Neuronal stem cell (in vitro differentiated cells): ENCODE data around the gene FOXS1.

ENCODE experiments used
- DNase-seq: peaks from one replicate; pipeline ENCODE4 v3.0.0-alpha.2; 2013; ENCODE audit warnings: low spot score
- H2AFZ ChIP-seq: one replicate; pipeline ENCODE4 v1.6.1; 2013; ENCODE audit warnings: mild to moderate bottlenecking, low read length, inconsistent platforms
- H2AK5ac ChIP-seq: 2 replicates; pipeline ENCODE4 v1.6.1; 2013; ENCODE audit warnings: low read depth, mild to moderate bottlenecking, inconsistent platforms, low read length, moderate library complexity, mixed read lengths
- H2BK120ac ChIP-seq: 2 replicates; pipeline ENCODE4 v1.6.1; 2013; ENCODE audit warnings: low read depth, mild to moderate bottlenecking, inconsistent platforms, low read length, moderate library complexity, mixed read lengths
- H2BK12ac ChIP-seq: one replicate; pipeline ENCODE4 v1.6.1; 2013; ENCODE audit warnings: low read length, inconsistent platforms
- H2BK15ac ChIP-seq: 2 replicates; pipeline ENCODE4 v1.6.1; 2013; ENCODE audit warnings: mild to moderate bottlenecking, low read length, inconsistent platforms, mixed read lengths
- H2BK5ac ChIP-seq: one replicate; pipeline ENCODE4 v1.6.1; 2013; ENCODE audit warnings: inconsistent platforms, mild to moderate bottlenecking, low read length, moderate library complexity
- H3K14ac ChIP-seq: one replicate; pipeline ENCODE4 v1.6.1; 2013; ENCODE audit warnings: low read length, inconsistent platforms
- H3K18ac ChIP-seq: 2 replicates; pipeline ENCODE4 v1.6.1; 2013; ENCODE audit warnings: low read length, inconsistent platforms
- H3K23ac ChIP-seq: 2 replicates; pipeline ENCODE4 v1.6.1; 2013; ENCODE audit warnings: low read depth, mild to moderate bottlenecking, mixed read lengths, low read length, inconsistent platforms; ENCODE audit not compliant: poor library complexity
- H3K27ac ChIP-seq: replicated peaks from 3 replicates; pipeline ENCODE4 v1.5.1; 2013; ENCODE audit warnings: low read length, inconsistent platforms
- H3K27me3 ChIP-seq, 3 experiments: 2 replicates each; pipeline ENCODE4 v1.6.1; 2013; ENCODE audit warnings: low read length in 3 of 3, mild to moderate bottlenecking in 2 of 3, inconsistent platforms in 1 of 3, low read depth in 1 of 3, mixed read lengths in 1 of 3, moderate library complexity in 1 of 3; ENCODE audit not compliant: control insufficient read depth in 3 of 3, insufficient read depth in 3 of 3
- H3K36me3 ChIP-seq, 2 donors: replicated peaks in 1 of 2; 2 replicates each; pipeline ENCODE4 v1.6.1; 2013; ENCODE audit warnings: low read length in 2 of 2; ENCODE audit not compliant: control insufficient read depth in 2 of 2, insufficient read depth in 2 of 2
- H3K4ac ChIP-seq: 2 replicates; pipeline ENCODE4 v1.6.1; 2013; ENCODE audit warnings: inconsistent platforms, mild to moderate bottlenecking, low read length, moderate library complexity
- H3K4me1 ChIP-seq, 2 donors: 1 replicate in 1 of 2; 2 replicates in 1 of 2; pipeline ENCODE4 v1.6.1; 2013; ENCODE audit warnings: low read length in 2 of 2, low read depth in 1 of 2; ENCODE audit not compliant: control insufficient read depth in 2 of 2, insufficient read depth in 1 of 2
- H3K4me2 ChIP-seq: one replicate; pipeline ENCODE4 v1.6.1; 2013; ENCODE audit warnings: mild to moderate bottlenecking, low read length, inconsistent platforms; ENCODE audit not compliant: insufficient read depth, poor library complexity, severe bottlenecking
- H3K4me3 ChIP-seq, 2 donors: 2 replicates each; pipeline ENCODE4 v1.5.1; 2013; ENCODE audit warnings: low read length in 2 of 2, mild to moderate bottlenecking in 2 of 2, inconsistent platforms in 1 of 2, moderate library complexity in 1 of 2
- H3K79me1 ChIP-seq: one replicate; pipeline ENCODE4 v1.6.1; 2013; ENCODE audit warnings: low read depth, mild to moderate bottlenecking, inconsistent platforms, low read length, moderate library complexity
- H3K9ac ChIP-seq: one replicate; pipeline ENCODE4 v1.6.1; 2013; ENCODE audit warnings: mild to moderate bottlenecking, low read depth, low read length, inconsistent platforms; ENCODE audit not compliant: poor library complexity
- H3K9me3 ChIP-seq, 2 donors: replicated peaks in 1 of 2; 2 replicates each; pipeline versions ENCODE3 to v1.6.1; 2013; ENCODE audit warnings: low read length in 2 of 2, mild to moderate bottlenecking in 2 of 2, inconsistent platforms in 1 of 2, low read depth in 1 of 2, mixed read lengths in 1 of 2, moderate library complexity in 1 of 2; ENCODE audit not compliant: control insufficient read depth in 2 of 2, insufficient read depth in 1 of 2
- H4K8ac ChIP-seq: one replicate; pipeline ENCODE4 v1.6.1; 2013; ENCODE audit warnings: low read depth, mild to moderate bottlenecking, inconsistent platforms, low read length, moderate library complexity
- H4K91ac ChIP-seq: one replicate; pipeline ENCODE4 v1.6.1; 2013; ENCODE audit warnings: low read length, low read depth, mild to moderate bottlenecking, inconsistent platforms; ENCODE audit not compliant: poor library complexity
- WGBS, 2 donors: extraction: QIAGEN DNeasy Blood & Tissue Kit; methylation state at CpG; one replicate each; pipeline ENCODE4 v1.1.7; 2013; ENCODE audit warnings: missing lambda C conversion rate in 2 of 2, mixed read lengths in 1 of 2; ENCODE audit not compliant: insufficient read length in 2 of 2, insufficient replicate concordance in 1 of 2; ENCODE audit errors: extremely low coverage in 2 of 2; 5-methylcytosine and 5-hydroxymethylcytosine counted together

Gene FOXS1

DNA sequence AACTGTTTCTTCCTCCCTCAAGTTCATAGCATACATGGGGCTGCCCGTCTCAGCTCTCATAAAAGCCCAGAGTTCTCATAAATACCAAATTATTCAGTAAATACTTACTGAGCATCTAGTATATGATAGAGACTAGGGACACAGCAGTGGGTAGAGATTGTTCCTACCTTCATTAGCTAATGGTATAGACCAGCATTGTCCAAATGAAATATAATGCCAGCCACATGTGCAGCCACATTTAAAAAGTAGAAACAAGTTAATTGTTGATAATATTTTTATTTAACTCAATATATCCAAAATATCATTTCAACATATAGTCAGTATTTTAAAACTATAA, 26.2 kb upstream of the FOXS1 start:
- Histone ChIP-seq H4K91ac (no peak overlapping the region), H3K4me3 (peak overlapping the region in 1 of 2 donors; percentile 68), H3K18ac (no peak overlapping the region), H3K14ac (no peak overlapping the region), H2BK120ac (no peak overlapping the region), H3K4me1 (peaks cover 5 to 12% of the 10 kb centered on the region in 2 donors), H3K4me2 (no peak overlapping the region), H3K27me3 (peaks cover 0 to 30% (median 5%) of the 10 kb centered on the region in 3 experiments), H3K9ac (no peak overlapping the region), H4K8ac (no peak overlapping the region), H3K79me1 (no peaks in the 10 kb centered on the region), H3K27ac (no peak overlapping the region), H2BK5ac (no peak overlapping the region), H2AK5ac (no peak overlapping the region), H3K4ac (no peak overlapping the region), H2AFZ (no peak overlapping the region), H3K23ac (no peak overlapping the region), H3K36me3 (peaks cover 0 to 23% of the 10 kb centered on the region in 2 donors), H2BK12ac (no peak overlapping the region), H3K9me3 (peaks cover 0 to 1% of the 10 kb centered on the region in 2 donors), H2BK15ac (no peak overlapping the region)
- no CpG with 5 or more reads among the region's 1 CpG for WGBS, 2 donors
- DNase-seq, result no peak

DNA sequence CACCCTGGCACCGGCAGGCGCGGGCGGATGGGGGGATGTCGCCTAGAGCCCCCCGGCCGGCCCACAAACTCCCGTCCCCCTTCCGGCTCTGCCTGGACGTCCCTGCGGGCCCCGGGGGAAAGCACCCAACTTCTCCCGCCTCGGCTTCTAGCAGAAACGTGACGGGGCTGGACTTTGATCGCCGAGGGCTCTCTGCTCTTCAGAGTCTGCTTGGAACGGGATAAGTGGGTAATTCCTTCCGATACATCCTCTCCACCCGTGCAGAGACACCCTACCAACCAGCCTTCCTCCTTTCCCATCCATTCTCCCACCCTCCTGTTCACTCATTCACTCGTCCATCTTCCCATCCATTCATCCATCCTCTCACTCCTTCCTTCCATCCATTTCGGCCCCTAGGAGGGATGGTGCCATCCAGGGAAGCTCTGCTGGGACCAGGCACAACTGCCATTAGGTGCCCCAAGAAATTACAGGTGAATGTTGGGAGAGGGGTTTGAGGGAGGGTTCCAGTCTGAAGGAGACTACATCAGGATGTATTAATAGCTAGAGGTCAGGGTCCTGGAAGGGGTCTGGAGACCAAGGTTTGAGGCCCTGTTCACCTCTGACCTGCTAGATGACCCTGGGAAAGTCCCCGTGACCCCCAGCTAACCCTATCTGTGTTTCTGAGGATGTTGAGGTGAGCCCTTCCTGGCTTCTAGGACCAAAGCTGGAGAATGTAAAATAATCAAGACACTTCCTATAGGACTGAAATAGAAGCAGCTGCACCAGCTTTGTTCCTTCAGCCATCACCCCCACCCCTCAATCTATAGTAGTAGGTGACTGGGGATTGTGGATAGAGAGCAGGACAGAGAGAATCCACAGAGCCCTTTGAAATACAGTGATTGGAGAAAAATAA, 25.6 kb upstream of the FOXS1 start:
- Histone ChIP-seq H2BK15ac (no peak overlapping the region), H2AK5ac (peak overlapping the region; percentile 77), H3K27me3 (peaks cover 0 to 30% (median 5%) of the 10 kb centered on the region in 3 experiments), H3K23ac (peak overlapping the region; percentile 92), H3K4me2 (peak overlapping the region; percentile 98), H3K27ac (no peak overlapping the region), H2BK5ac (peak overlapping the region; percentile 31), H3K9ac (peak overlapping the region; percentile 94), H4K8ac (no peak overlapping the region), H2AFZ (peak overlapping the region; percentile 89), H3K79me1 (no peaks in the 10 kb centered on the region), H3K14ac (no peak overlapping the region), H4K91ac (no peak overlapping the region), H2BK12ac (no peak overlapping the region), H3K9me3 (peaks cover 0 to 1% of the 10 kb centered on the region in 2 donors), H2BK120ac (no peak overlapping the region), H3K4me3 (peak overlapping the region; percentile 68 to 76), H3K18ac (peak overlapping the region; percentile 93), H3K4ac (no peak overlapping the region), H3K4me1 (peaks cover 5 to 12% of the 10 kb centered on the region in 2 donors), H3K36me3 (peaks cover 0 to 29% of the 10 kb centered on the region in 2 donors)
- no peak for DNase-seq
- WGBS, 2 donors, result 100% methylated on average over 1 of the region's 24 CpGs; no CpG with 5 or more reads in 1 of the 2 donors

- peak within 1 kb of the TSS; percentile 98 for H3K4me2 ChIP-seq
These were observed 24.7 kb upstream of the FOXS1 start, which contains the start of the genes DUSP15 and TTLL9 for GRCh38 chr20:31869942-31870725. Gene DUSP15, minus strand, starts transcription at chr20:31870527. Its CDS starts 190 bp downstream, at chr20:31870337. Gene TTLL9, plus strand, starts transcription at chr20:31870634. Its CDS starts 493 bp downstream, at chr20:31871127.

More at GRCh38 chr20:31869942-31870725, 24.7 kb upstream of the FOXS1 start, which contains the start of the genes DUSP15 and TTLL9:
- DNase-seq, result peak; percentile 42
- Histone ChIP-seq H3K27me3 (peaks cover 0 to 30% (median 5%) of the 10 kb centered on the region in 3 experiments), H3K27ac (no peak within 1 kb of the TSS), H3K79me1 (no peaks in the 10 kb centered on the region), H2BK5ac (peak within 1 kb of the TSS; percentile 31), H2BK120ac (no peak within 1 kb of the TSS), H3K36me3 (peaks cover 0 to 23% of the 10 kb centered on the region in 2 donors), H3K4me1 (peaks cover 5 to 12% of the 10 kb centered on the region in 2 donors), H3K9ac (peak within 1 kb of the TSS; percentile 94), H4K91ac (no peak within 1 kb of the TSS), H4K8ac (no peak within 1 kb of the TSS), H3K9me3 (peaks cover 0 to 1% of the 10 kb centered on the region in 2 donors), H2BK12ac (peak within 1 kb of the TSS; percentile 47), H3K18ac (peak within 1 kb of the TSS; percentile 93), H3K23ac (peak within 1 kb of the TSS; percentile 92), H3K14ac (peak within 1 kb of the TSS; percentile 97), H2AK5ac (peak within 1 kb of the TSS; percentile 78), H3K4ac (peak within 1 kb of the TSS; percentile 2), H2BK15ac (peak within 1 kb of the TSS; percentile 24), H2AFZ (peak within 1 kb of the TSS; percentile 89), H3K4me3 (peak within 1 kb of the TSS; percentile 68 to 76)
- WGBS, 2 donors, result no CpG with 5 or more reads among the region's 80 CpGs
